Suppressor macrophage treated with lipopolysaccharide for 4 hours (primary cell): ENCODE measurements around the gene GRK1.
"Not testable (repeated sequence)": the region's sequence is repeated elsewhere in the genome, so short reads cannot be mapped to it uniquely, and the experiment has no call there.

ENCODE experiments used
- DNase-seq: peaks from one replicate; pipeline ENCODE4 v3.0.0-alpha.2; 2020

Gene GRK1

GRCh38 chr13:113666329-113666670 lies 719 bp upstream of the GRK1 start:
- no peak for DNase-seq

GRCh38 chr13:113667771-113668490 lies 912 bp downstream of the GRK1 start:
- no peak for DNase-seq

- DNase-seq, result no peak
Observed at GRCh38 chr13:113668491-113668971, 1.5 kb downstream of the GRK1 start.

- no peak for DNase-seq
Observed at GRCh38 chr13:113669231-113669754, 2.3 kb downstream of the GRK1 start.

GRCh38 chr13:113669755-113670341 lies 2.8 kb downstream of the GRK1 start:
- DNase-seq, result no peak

GRCh38 chr13:113670541-113670940 lies 3.5 kb downstream of the GRK1 start:
- DNase-seq, result no peak

GRCh38 chr13:113671066-113672001 lies 4.3 kb downstream of the GRK1 start:
- DNase-seq, result no peak

- no peak for DNase-seq
Observed at GRCh38 chr13:113672002-113672651, 5.1 kb downstream of the GRK1 start.

- DNase-seq, result no peak
Observed at GRCh38 chr13:113722921-113723320, 55.9 kb downstream of the GRK1 start.

GRCh38 chr13:113723410-113724015 lies 56.5 kb downstream of the GRK1 start:
- no peak for DNase-seq

GRCh38 chr13:113724016-113724758 lies 57.2 kb downstream of the GRK1 start:
- no peak for DNase-seq

- DNase-seq, result peak; percentile 69
Observed at GRCh38 chr13:113724780-113725315, 57.8 kb downstream of the GRK1 start.

- not testable (repeated sequence) for DNase-seq
Observed at GRCh38 chr13:113725329-113726105, 58.5 kb downstream of the GRK1 start.

- DNase-seq, result not testable (repeated sequence)
Observed at GRCh38 chr13:113726106-113726821, 59.2 kb downstream of the GRK1 start.

GRCh38 chr13:113726961-113727411 lies 60.0 kb downstream of the GRK1 start:
- DNase-seq, result no peak

- DNase-seq, result no peak
Observed at GRCh38 chr13:113728571-113729054, 61.6 kb downstream of the GRK1 start.

GRCh38 chr13:113729187-113730019 lies 62.4 kb downstream of the GRK1 start:
- DNase-seq, result no peak

GRCh38 chr13:113730258-113730691 lies 63.3 kb downstream of the GRK1 start:
- DNase-seq, result no peak

GRCh38 chr13:113730831-113731191 lies 63.8 kb downstream of the GRK1 start:
- no peak for DNase-seq
